Body of pancreas (tissue), 4 donors: Measurements from ENCODE around the gene AUTS2. TPM values are rescaled to one million over a fixed set of nuclear protein-coding genes. Genes with fewer than 3 reads are reported as not detected.

Experiments
- ATAC-seq: fragments of 150-250 bp; one replicate; pipeline ENCODE4 v1.9.1; 2016
- DNase-seq, 4 donors: peaks; one replicate each; pipeline ENCODE4 v3.0.0-alpha.2; 2019
- H3K27ac ChIP-seq, 4 donors: fragments of 200-600 bp; sonication (generic); 1 replicate in 3 of 4; 2 replicates in 1 of 4; pipeline versions ENCODE4 v1.5.1 to v1.6.1; 2016 to 2019; ENCODE audit warnings: mild to moderate bottlenecking in 1 of 4, mixed read lengths in 1 of 4, moderate library complexity in 1 of 4
- H3K27me3 ChIP-seq, 2 donors: fragments of 200-600 bp; sonication (generic); one replicate each; pipeline ENCODE4 v1.6.0; 2016; ENCODE audit warnings: mild to moderate bottlenecking in 1 of 2
- H3K36me3 ChIP-seq, 2 donors: fragments of 200-600 bp; sonication (generic); replicated peaks in 1 of 2; 2 replicates each; pipeline ENCODE4 v1.5.1; 2016; ENCODE audit warnings: low read depth in 2 of 2; ENCODE audit not compliant: insufficient read depth in 1 of 2
- H3K4me1 ChIP-seq: fragments of 200-600 bp; sonication (generic); one replicate; pipeline ENCODE4 v1.6.0; 2016
- H3K4me3 ChIP-seq, 2 donors: fragments of 200-600 bp; sonication (generic); 1 replicate in 1 of 2; 2 replicates in 1 of 2; pipeline ENCODE4 v1.5.1; 2016 to 2019
- H3K9me3 ChIP-seq, 3 donors: fragments of 200-600 bp; sonication (generic); 1 replicate in 2 of 3; 2 replicates in 1 of 3; pipeline ENCODE4 v1.5.1; 2016
- CTCF ChIP-seq, 7 experiments: fragments of 450-650 bp in 4 of 7; fragments of 200-600 bp in 3 of 7; sonication (generic) in 3 of 7; IDR thresholded peaks; one replicate each; pipeline ENCODE4 v1.5.1; 2016 to 2019; ENCODE audit warnings: antibody characterized with exemption in 7 of 7
- POLR2A ChIP-seq, 3 donors: fragments of 450-650 bp; IDR thresholded peaks; one replicate each; pipeline ENCODE4 v1.6.1; 2016; ENCODE audit warnings: antibody characterized with exemption in 3 of 3, mild to moderate bottlenecking in 2 of 3
- WGBS, 2 donors: methylation state at CpG; one replicate each; pipeline ENCODE4 v1.1.5; 2017; 5-methylcytosine and 5-hydroxymethylcytosine counted together
- intact Hi-C: fragments of 100-400 bp; cut with DNase I; formaldehyde crosslinking; loops from one replicate; pipeline ENCODE4 v1.15.1; 2023
- total RNA-seq, 2 donors: library from RNA; depleted of rRNA; stranded (reverse); fragments of >200 nt; gene quantifications; one replicate each; pipeline ENCODE4 v1.1.0, GENCODE V29; 2016

The AUTS2 gene
- total RNA-seq, 2 donors from 2014 or later = 11.7 to 18.5 TPM

- H3K27ac ChIP-seq = no peak overlapping the region
- H3K36me3 ChIP-seq = no peaks in the 10 kb centered on the region
- DNase-seq (no peak), ATAC-seq (no peak)
- no peaks in the 10 kb centered on the region for H3K27me3 ChIP-seq
- H3K4me3 ChIP-seq = no peak overlapping the region
- H3K9me3 ChIP-seq = no peaks in the 10 kb centered on the region
- intact Hi-C loops = no loop called here
- TF ChIP-seq CTCF (IDR thresholded peaks at IDR 0.05) (no peak), POLR2A (IDR thresholded peaks at IDR 0.05) (no peak)
- H3K4me1 ChIP-seq = peaks cover 5% of the 10 kb centered on the region
- 78 to 89% methylated on average over 4 of the region's 4 CpGs for WGBS, 2 donors
Observed at GRCh38 chr7:70703785-70704184, 1105.5 kb downstream of the AUTS2 start.

- WGBS, 2 donors = 29 to 32% methylated on average over 5 of the region's 5 CpGs
- no peaks in the 10 kb centered on the region for H3K27me3 ChIP-seq
- TF ChIP-seq POLR2A (IDR thresholded peaks at IDR 0.05) (no peak), CTCF (IDR thresholded peaks at IDR 0.05) (no peak)
- DNase-seq = no peak
- no peaks in the 10 kb centered on the region for H3K36me3 ChIP-seq
- no peaks in the 10 kb centered on the region for H3K9me3 ChIP-seq
- no peak for ATAC-seq
- H3K4me1 ChIP-seq = peaks cover 13% of the 10 kb centered on the region
- no peak overlapping the region for H3K4me3 ChIP-seq
- intact Hi-C loops = no loop called here
- H3K27ac ChIP-seq = no peak overlapping the region
Observed at GRCh38 chr7:70704831-70705346, 1106.6 kb downstream of the AUTS2 start.

- intact Hi-C loops = no loop called here
- Histone ChIP-seq H3K4me1 (peaks cover 24% of the 10 kb centered on the region), H3K36me3 (no peaks in the 10 kb centered on the region), H3K4me3 (no peak overlapping the region), H3K27ac (no peak overlapping the region), H3K27me3 (no peaks in the 10 kb centered on the region), H3K9me3 (no peaks in the 10 kb centered on the region)
- TF ChIP-seq POLR2A (IDR thresholded peaks at IDR 0.05) (no peak), CTCF (IDR thresholded peaks at IDR 0.05) (no peak)
- DNase-seq (no peak), ATAC-seq (no peak)
- WGBS, 2 donors = 85 to 96% methylated on average over 4 of the region's 4 CpGs
Observed at GRCh38 chr7:70706204-70706603, 1107.9 kb downstream of the AUTS2 start.

- DNase-seq (no peak), ATAC-seq (no peak)
- peaks cover 26% of the 10 kb centered on the region for H3K4me1 ChIP-seq
- intact Hi-C loops = no loop called here
- no peaks in the 10 kb centered on the region for H3K36me3 ChIP-seq
- WGBS, 2 donors = 95 to 96% methylated on average over 3 of the region's 3 CpGs
- TF ChIP-seq POLR2A (IDR thresholded peaks at IDR 0.05) (no peak), CTCF (IDR thresholded peaks at IDR 0.05) (no peak)
- no peaks in the 10 kb centered on the region for H3K9me3 ChIP-seq
- no peaks in the 10 kb centered on the region for H3K27me3 ChIP-seq
- no peak overlapping the region for H3K4me3 ChIP-seq
- H3K27ac ChIP-seq = no peak overlapping the region
Observed at GRCh38 chr7:70706698-70707097, 1108.4 kb downstream of the AUTS2 start.

- WGBS, 2 donors = 87 to 89% methylated on average over 6 of the region's 6 CpGs
- peaks cover 34% of the 10 kb centered on the region for H3K4me1 ChIP-seq
- no peaks in the 10 kb centered on the region for H3K27me3 ChIP-seq
- no peak overlapping the region for H3K27ac ChIP-seq
- ATAC-seq (no peak), DNase-seq (no peak)
- no peaks in the 10 kb centered on the region for H3K36me3 ChIP-seq
- intact Hi-C loops = no loop called here
- no peak overlapping the region for H3K4me3 ChIP-seq
- no peak for TF ChIP-seq POLR2A (IDR thresholded peaks at IDR 0.05)
- no peak for TF ChIP-seq CTCF (IDR thresholded peaks at IDR 0.05)
- H3K9me3 ChIP-seq = no peaks in the 10 kb centered on the region
Observed at GRCh38 chr7:70707823-70708243, 1109.6 kb downstream of the AUTS2 start.
